Measurements from ENCODE around the gene MED29.
A peak's percentile ranks its signal among the peaks of the same experiment; 100 is the strongest.

MED29 gene

DNA sequence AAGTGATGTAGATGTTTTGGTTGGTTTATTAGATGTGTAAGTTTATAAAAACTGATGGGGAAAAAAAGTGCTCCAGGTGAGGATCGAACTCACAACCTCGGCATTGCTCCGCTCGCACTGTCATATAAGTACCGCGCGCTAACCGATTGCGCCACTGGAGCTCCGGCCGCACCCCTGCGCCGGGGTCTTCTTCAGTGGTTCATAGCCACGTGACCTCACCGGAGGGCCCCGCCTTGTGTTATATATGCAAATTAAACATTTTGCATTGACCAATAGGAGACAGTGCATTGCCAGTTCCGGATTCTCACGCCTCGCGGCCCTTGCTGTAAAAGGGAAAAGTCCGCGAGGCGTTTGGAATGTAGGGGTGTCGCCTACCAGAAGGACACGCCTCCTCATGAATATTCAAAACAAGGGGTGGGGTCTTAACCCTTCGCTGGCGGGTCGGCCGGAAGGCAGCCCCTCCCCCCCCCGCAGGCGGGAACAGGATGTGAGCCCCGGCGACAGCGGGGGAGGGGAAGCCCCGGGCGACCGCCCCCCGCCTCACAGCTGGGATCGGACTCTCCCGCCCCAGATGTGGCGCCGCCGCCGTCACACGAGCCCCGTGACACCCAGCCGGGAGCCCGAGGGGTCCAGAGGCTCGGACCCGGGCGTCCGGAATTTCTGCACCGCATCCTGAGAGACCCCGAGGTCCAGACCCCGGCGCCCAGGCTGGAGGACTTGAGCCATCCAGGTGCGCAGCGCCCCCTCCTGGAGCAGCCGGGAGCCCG lies 21.1 kb downstream of the MED29 start, which contains the start of gene PLEKHG2:
Gene PLEKHG2 (plus strand): TSS at position 570 of the 767 bp plus-strand sequence. CDS start 1,418 bp downstream, outside the sequence.
- DNase-seq: peak; percentile 100

DNA sequence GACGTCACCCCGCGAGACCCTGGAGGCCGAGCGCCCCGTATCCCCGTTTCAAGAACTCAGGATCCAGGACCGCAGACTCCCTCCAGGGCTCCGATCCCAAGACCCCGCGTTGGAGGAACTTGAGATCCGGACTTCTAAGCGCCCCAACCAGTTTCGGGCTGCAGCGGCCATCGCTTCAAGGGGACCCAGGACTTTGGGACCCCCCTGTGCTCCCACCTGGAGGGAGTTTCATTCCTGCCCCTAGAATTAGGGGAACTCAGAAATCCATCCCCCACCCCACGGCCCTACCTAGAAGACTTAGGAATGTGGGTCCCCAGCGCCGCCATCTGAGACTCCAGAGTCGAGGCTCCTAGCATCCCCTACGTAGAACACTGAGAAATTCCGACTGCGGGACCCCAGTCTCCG lies 21.7 kb downstream of the MED29 start:
- no peak for DNase-seq

DNA sequence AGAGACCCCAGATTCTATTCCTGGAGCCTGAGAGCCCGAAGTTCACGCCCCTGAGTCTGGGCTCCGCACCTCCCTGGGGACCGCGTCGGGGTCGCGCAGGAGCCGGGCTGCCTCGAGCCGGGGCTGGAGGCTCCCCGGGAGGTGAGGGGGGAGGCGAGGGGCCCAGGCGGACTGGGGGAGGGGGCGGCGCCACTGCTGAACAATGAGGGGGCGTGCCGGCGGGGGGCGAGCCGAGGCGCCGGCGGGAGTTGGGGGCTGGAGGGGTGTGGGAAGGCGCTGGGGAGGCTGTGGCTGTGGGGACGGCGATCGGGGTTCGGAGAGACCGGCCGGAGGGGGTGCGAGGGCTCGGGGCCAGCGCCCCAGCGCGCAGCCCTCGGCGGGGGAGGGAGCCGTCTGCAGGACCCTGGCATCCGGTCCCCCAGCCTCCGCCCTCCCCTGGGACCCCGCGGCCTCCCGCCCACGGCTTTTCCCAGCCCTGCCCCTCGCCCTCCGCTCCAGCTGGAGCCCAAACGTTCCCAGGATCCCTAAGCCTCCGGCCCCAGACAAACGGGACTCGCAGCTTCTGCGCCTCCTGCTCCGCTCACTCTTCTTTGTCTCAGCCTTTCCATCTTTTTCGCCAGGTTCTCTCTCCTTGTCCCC lies 22.2 kb downstream of the MED29 start:
- no peak for DNase-seq

DNA sequence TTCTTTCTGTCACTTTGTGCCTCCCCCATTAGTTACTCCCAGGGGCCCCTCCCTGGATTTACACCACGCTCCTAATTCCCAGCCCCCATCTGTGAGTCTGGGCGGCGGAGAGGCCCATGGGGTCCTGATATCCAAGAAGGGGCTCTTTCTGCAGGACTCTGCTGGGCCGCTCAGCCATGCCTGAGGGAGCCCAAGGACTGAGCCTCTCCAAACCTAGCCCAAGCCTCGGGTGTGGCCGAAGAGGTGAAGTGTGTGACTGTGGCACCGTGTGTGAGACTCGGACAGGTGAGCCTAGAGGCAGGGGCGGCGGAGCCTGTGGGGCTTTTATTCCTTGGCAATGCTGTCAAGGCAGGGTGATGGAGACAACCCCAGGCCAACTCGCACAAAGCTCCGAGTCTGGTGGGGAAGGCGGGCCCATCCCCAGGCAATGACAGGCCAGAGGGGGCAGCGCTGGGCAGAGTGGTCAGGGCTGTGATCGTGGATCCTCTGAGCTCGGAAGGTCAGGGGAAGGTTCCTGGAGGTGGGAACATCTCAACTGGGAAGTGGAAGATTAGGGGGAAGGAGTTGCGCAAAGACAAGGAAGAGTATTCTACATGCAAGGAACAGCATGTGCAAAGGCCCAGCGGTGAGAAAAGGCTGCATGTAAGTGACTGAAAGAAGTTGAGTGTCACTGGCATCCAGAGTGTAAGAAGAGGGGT lies 22.9 kb downstream of the MED29 start:
- no peak for DNase-seq

DNA sequence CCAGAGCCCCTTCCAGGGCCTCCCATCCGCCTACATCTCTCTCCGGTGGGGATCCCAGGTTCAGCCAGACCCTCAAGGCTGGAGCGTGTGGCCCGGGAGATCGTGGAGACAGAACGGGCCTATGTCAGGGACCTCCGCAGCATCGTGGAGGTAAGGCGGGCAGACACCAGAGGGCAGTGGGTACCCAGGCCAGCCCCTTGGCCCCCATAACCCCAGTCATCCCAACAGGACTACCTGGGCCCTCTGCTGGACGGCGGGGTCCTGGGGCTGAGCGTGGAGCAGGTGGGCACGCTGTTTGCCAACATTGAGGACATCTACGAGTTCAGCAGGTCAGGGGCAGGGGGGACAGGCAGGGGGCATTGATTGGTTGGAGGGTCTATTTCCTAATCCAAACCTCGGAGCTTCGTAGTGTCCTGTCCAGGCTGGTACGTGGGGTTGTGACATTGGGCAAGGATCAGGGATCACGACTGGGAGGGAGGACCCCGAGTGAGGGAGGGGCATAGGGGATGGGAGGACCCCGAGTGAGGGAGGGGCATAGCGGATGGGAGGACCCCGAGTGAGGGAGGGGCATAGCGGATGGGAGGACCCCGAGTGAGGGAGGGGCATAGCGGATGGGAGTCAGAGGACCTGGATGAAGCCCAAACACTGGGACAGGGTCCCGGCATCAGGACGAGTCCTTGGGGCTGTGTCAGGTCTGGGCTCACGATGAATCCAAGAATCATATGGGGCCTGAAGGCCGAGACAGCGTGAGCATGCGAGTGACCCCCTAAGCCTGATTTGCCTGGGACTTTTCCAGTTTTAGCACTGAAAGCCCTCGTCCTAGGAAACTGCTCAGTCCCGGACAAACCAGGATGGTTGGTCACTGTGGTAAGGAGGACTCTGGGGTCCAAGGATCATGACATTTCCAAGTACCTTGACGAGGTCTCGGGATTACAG lies 24.2 kb downstream of the MED29 start:
- no peak for DNase-seq

DNA sequence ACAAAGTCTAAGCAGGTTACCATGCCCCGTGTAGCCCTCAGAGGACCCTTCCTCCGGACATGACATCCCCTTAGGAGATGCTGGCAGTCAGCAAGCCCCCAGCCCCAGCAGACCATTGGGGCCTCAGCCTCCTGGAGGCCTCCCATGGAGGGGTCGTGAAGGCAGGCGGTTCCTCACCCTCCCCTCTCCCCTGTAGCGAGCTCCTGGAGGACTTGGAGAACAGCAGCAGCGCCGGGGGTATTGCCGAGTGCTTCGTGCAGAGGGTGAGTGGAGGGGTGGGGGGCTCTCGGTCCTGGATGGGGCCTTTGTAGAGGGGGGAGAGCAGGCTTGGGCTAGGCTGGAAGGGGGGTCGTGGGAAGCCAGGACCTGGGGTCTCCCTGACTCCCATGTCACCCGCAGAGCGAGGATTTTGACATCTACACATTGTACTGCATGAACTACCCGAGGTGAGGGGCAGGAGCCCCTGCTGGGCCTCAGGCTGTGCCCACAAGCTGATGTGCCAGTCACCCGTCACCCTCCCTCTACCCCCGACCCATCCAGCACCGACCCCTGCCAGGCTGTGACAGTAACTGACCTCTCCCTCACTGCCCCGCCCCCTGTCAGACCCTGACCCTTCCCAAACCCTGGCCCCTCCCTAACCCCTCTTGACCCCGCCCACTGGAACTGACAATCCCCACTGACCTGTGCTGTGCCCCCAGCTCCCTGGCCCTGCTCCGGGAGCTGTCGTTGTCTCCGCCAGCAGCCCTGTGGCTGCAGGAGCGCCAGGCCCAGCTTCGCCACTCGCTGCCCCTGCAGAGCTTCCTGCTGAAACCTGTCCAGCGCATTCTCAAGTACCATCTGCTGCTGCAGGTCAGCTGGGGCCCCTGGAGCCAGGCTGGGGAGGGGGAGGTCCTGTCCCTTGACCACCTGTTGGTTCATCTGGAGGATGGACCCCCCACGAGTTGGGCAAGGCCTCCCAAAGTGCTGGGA lies 25.3 kb downstream of the MED29 start:
- DNase-seq: no peak

DNA sequence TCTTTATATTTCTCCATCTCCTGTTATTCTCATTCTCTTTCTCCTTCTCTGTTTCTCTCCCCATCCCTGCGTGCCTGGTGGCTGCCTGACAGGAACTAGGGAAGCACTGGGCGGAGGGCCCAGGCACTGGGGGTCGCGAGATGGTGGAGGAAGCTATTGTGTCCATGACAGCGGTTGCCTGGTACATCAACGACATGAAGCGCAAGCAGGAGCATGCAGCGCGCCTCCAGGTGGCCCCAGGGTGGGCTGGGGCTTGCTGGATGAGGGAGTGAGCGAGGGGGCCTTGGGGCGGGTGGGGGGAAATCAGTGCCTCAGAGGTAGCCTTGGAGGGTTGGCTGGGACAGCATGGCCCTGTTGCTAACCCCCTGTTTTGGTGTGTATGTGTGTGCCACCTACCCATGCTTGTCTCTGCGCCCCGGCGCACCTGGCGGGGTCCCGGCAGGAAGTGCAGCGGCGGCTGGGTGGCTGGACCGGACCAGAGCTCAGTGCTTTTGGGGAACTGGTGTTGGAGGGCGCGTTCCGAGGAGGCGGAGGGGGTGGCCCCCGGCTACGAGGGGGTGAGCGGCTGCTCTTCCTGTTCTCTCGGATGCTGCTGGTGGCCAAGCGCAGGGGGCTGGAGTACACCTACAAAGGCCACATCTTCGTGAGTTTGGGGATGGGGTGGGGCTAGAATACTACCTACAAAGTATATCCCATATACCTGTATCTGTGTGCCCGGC lies 26.4 kb downstream of the MED29 start:
- no peak for DNase-seq

DNA sequence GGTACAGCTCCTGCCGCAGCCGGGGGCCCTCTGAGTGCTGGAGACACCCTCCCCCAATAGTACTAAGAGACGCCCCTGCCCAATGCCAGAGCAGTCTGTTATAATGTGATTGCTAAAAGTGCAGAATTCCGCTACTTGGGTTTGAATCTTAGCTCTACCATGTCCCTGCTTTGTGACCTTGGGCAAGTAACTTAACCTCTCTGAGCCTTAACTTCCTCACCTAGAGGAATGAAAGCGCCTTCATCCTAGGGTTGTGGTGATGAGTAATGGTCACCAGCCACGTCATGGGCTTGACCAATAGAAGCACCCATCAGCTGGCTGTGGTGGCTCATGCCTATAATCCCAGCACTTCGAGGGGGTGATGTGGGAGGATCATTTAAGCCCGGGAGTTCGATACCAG lies 27.8 kb downstream of the MED29 start:
- peak; percentile 24 for DNase-seq

DNA sequence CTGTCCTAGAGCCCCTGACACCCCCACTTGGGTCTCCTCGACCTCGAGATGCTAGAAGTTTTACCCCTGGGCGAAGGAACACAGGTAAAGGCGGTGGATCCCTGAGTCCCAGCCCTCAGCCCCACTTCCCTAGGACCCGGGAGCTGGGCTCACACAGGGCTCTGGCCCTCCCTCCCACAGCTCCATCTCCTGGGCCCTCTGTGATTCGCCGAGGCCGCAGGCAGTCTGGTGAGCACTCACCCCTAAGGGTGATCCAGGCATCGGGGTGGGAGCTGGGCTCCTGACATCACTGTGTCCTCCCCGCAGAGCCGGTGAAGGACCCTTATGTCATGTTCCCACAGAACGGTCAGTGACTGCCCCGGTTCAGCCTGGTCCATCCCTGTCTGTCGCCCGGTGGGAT lies 29.6 kb downstream of the MED29 start:
- no peak for DNase-seq

DNA sequence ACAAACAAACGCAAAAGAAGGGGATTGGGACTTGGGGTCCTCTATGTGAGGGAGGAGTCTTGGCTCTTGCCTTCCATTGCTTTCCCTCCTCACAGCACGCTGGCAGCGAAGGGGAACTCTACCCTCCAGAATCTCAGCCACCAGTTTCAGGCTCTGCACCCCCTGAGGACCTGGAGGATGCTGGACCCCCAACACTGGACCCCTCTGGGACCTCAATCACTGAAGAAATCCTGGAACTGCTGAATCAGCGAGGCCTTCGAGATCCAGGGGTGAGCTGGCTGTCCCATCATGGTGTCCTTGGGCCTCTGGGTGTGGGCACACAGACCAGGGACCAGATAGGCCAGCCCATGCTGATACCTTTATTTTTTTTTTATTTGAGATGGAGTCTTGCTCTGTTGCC lies 30.8 kb downstream of the MED29 start:
- no peak for DNase-seq

DNA sequence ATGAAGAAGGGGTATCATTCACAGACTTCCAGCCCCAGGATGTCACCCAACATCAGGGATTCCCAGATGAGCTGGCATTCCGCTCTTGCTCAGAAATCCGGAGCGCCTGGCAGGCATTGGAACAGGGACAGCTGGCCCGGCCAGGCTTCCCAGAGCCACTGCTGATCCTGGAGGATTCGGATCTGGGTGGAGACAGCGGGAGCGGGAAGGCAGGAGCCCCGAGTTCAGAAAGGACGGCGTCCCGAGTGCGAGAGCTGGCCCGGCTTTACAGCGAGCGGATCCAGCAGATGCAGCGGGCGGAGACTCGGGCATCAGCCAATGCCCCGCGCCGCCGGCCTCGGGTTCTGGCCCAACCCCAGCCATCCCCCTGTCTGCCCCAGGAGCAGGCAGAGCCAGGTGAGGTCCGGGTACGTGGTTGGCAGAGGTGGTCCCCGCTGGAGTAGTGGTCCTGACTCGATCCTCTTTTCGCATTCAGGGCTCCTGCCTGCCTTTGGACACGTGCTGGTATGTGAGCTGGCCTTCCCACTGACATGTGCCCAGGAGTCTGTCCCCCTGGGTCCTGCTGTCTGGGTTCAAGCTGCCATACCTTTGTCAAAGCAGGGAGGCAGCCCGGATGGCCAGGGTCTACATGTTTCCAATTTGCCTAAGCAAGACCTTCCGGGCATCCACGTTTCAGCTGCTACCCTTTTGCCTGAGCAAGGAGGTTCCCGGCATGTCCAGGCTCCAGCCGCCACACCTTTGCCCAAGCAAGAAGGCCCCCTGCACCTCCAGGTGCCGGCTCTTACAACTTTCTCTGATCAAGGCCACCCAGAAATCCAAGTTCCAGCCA lies 32.3 kb downstream of the MED29 start:
- DNase-seq: no peak

DNA sequence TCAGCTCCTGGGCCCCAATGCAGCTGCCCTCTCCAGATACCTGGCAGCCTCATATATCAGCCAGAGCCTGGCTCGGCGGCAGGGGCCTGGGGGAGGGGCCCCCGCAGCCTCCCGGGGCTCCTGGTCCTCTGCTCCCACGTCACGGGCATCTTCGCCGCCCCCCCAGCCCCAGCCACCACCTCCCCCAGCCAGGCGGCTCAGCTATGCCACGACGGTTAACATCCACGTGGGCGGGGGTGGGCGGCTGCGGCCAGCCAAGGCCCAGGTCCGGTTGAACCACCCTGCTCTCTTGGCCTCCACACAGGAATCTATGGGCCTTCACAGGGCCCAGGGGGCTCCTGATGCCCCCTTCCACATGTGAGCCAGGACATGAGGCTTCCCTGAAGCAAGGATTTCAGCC lies 33.8 kb downstream of the MED29 start:
- no peak for DNase-seq

DNA sequence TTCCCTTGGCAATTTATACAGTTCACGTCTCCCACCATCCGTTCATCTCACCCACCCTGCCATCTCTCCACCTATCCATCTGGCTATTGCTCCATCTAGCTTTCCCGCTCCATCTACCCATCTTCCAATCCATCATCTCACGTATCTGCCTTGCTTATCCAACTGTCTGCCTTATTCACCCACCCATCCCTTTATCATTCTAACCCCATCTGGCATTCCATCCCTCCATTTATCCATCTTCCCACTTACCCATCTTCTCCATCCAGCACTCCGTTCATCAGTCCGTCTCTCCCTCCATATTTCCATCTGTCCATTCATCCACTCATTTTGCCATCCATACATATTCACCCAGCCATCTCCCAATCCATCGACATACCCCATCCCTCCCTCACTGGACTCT lies 34.6 kb downstream of the MED29 start:
- no peak for DNase-seq

DNA sequence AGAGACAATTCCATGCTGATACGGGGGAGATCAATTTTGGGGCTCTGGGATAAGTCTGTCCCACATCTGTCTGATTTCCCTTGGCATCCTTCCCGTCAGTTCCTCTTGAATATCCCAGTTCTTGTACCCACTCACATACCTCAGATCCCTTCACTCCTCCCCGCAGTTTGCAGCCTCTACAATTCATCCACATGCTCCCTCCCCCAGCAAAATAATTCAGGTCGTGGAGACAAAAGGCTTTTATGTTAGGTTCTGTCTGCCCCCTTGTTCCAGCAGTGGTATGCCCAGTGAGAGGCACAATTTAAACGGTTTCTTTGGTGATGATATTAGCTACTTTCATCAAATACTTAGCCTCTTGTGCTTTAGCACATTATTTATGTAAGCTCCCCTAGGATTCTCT lies 35.0 kb downstream of the MED29 start:
- DNase-seq: no peak

DNA sequence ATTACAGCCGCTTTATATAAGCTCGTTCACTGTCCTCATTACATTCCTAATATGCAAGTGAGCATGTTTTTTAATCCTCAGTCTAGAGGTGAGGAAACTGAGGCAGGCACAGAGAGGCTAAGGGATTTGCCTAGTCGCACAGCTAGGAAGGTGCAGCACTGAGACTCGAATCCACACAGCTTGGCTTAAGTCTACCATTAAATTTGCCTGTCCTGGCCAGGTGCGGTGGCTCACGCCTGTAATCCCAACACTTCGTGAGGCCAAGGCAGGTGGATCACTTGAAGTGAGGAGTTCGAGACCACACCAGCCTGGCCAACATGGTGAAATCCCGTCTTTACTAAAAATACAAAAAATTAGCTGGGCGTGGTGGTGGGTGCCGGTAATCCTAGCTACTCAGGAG lies 36.5 kb downstream of the MED29 start:
- DNase-seq: no peak

DNA sequence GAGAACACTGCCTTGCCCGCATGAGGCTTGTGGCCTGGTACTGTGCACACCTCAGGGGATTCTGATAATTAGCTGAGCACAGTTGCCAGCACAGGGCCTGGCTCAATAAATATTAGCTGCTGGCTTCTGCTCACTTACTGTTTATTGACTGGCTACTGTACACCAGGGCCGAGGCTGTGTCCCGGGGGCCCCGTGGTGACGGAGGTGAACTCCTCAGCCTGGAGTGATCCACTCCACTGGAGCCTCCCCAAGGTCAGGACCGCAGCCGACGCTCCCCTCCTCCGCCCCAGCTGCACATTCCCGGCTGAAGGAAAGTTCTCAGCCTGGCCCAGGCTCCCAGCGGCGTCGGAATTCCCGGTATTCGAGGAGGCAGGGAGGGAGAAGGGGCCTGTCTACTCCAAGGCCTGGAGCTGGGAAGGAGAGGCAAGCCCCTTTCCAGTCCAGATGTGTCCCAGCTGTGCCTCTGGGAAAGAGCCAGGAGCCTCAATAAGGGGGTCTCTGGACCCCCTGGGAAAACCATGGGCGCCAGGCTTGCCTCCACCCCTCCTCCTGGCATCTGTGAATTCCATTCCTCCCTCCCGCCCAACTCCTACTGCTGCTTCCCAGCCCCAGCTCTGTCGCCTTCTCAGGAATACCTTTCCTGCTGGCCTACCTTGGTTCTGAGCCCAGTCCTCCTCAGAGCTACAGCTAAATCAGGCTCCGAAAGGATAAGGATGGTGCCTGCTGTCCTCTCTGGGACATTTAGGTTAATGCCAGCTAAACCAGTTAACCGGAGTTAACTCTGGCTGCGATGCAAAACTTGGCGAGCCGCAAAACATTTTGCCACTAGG lies 37.3 kb downstream of the MED29 start:
- DNase-seq: no peak

DNA sequence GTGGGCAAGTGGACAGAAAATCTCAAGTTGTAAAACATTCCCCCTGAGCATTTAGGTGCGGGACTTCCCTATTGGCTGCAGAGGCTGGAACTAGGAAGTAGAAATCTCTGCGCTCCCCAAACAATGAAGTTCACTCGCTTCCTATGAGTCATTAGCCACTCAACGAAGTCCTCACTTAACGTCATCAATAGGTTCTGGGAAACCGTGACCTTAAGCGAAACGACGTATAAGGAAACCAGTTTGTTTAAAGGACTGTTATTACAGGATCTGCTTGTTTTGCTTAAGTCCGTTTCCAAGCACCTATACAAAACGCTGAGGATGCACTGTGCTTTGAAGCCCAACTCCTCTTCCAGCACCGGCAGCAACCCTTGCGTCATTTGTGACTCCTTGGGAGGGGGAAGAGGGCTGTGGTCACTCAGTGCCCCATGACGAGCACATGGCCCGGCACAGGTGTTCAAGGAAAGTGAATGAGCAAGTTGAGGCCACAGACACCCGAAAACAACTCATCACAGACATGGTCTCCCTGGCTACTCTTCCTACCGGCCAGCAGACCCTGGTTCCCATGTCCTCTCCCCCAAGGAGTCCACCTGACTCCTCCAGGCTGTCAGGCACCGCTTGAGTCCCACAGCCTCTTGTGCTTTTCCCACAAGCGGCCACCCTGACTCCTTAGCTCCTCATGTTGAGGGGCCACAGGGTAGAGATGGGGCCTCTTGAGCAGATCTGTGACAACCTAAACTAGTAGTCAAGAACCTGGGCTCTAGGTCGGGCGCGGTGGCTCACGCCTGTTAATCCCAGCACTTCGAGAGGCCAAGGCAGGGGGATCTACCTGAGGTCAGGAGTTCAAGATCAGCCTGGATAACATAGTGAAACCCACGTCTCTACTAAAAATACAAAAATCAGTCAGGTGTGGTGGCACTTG lies 39.8 kb downstream of the MED29 start:
- peak; percentile 98 for DNase-seq

DNA sequence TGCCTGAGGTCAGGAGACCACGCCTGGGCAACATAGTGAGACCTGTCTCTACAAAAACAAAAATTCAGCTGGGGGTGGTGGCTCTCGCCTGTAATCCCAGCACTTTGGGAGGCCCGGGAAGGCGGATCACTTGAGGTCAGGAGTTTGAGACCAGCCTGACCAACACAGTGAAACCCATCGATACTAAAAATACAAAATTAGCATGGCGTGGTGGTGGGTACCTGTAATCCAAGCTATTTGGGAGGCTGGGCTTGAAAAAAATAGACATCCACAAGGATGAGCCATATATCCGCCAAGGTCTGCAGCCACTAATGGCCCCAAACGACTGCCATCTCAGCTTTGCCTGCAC lies 41.5 kb downstream of the MED29 start:
- DNase-seq: no peak
